ENCODE data around the gene RIMBP2. TPM values are rescaled to one million over a fixed set of nuclear protein-coding genes. Genes with fewer than 3 reads are reported as not detected.
"Not testable (repeated sequence)": the region's sequence is repeated elsewhere in the genome, so short reads cannot be mapped to it uniquely, and the experiment has no call there.

The RIMBP2 gene
- total RNA-seq, 1 donor from 2014 or later: 47.7 TPM

GRCh38 chr12:130587966-130588365 is 128.1 kb downstream of the RIMBP2 start:
- DNase-seq (ENCODE audit: low spot score in 2 of 2): no peak
- FAIRE-seq: no peak

GRCh38 chr12:130584475-130584874 is 131.6 kb downstream of the RIMBP2 start:
- not testable (repeated sequence) for DNase-seq (ENCODE audit: low spot score in 2 of 2)
- peak; percentile 33 for FAIRE-seq

- FAIRE-seq (no peak), DNase-seq (ENCODE audit: low spot score in 2 of 2) (no peak)
Observed at GRCh38 chr12:130583800-130584199, 132.3 kb downstream of the RIMBP2 start.

GRCh38 chr12:130583317-130583716 is 132.8 kb downstream of the RIMBP2 start:
- no peak for DNase-seq (ENCODE audit: low spot score in 2 of 2)
- no peak for FAIRE-seq

- DNase-seq (ENCODE audit: low spot score in 2 of 2): no peak
- FAIRE-seq: no peak
Observed at GRCh38 chr12:130582286-130582685, 133.8 kb downstream of the RIMBP2 start.

- no peak for DNase-seq (ENCODE audit: low spot score in 2 of 2)
- no peak for FAIRE-seq
Observed at GRCh38 chr12:130581782-130582181, 134.3 kb downstream of the RIMBP2 start.

GRCh38 chr12:130579231-130579630 is 136.9 kb downstream of the RIMBP2 start:
- FAIRE-seq (no peak), DNase-seq (ENCODE audit: low spot score in 2 of 2) (no peak)

GRCh38 chr12:130577351-130577750 is 138.7 kb downstream of the RIMBP2 start:
- FAIRE-seq: no peak

GRCh38 chr12:130576371-130576816 is 139.7 kb downstream of the RIMBP2 start:
- FAIRE-seq (no peak), DNase-seq (ENCODE audit: low spot score in 2 of 2) (no peak)

More at GRCh38 chr12:130577351-130577750, 138.7 kb downstream of the RIMBP2 start:
- no peak for DNase-seq (ENCODE audit: low spot score in 2 of 2)

- DNase-seq (ENCODE audit: low spot score in 2 of 2) (no peak), FAIRE-seq (no peak)
Observed at GRCh38 chr12:130574402-130574801, 141.7 kb downstream of the RIMBP2 start.

- FAIRE-seq: no peak
- DNase-seq (ENCODE audit: low spot score in 2 of 2): no peak
Observed at GRCh38 chr12:130573766-130574165, 142.3 kb downstream of the RIMBP2 start.

- DNase-seq (ENCODE audit: low spot score in 2 of 2) (no peak), FAIRE-seq (no peak)
Observed at GRCh38 chr12:130573235-130573634, 142.9 kb downstream of the RIMBP2 start.

GRCh38 chr12:130572553-130572952 is 143.5 kb downstream of the RIMBP2 start:
- FAIRE-seq (no peak), DNase-seq (ENCODE audit: low spot score in 2 of 2) (no peak)

- FAIRE-seq: no peak
Observed at GRCh38 chr12:130571734-130572133, 144.4 kb downstream of the RIMBP2 start.

GRCh38 chr12:130571089-130571488 is 145.0 kb downstream of the RIMBP2 start:
- no peak for FAIRE-seq
- DNase-seq (ENCODE audit: low spot score in 2 of 2): no peak

More at GRCh38 chr12:130571734-130572133, 144.4 kb downstream of the RIMBP2 start:
- no peak for DNase-seq (ENCODE audit: low spot score in 2 of 2)

- FAIRE-seq: no peak
- DNase-seq (ENCODE audit: low spot score in 2 of 2): no peak
Observed at GRCh38 chr12:130569521-130569920, 146.6 kb downstream of the RIMBP2 start.

- DNase-seq (ENCODE audit: low spot score in 2 of 2) (no peak), FAIRE-seq (no peak)
Observed at GRCh38 chr12:130568501-130568900, 147.6 kb downstream of the RIMBP2 start.

GRCh38 chr12:130568041-130568440 is 148.1 kb downstream of the RIMBP2 start:
- DNase-seq (ENCODE audit: low spot score in 2 of 2) (no peak), FAIRE-seq (no peak)

GRCh38 chr12:130566446-130567155 is 149.5 kb downstream of the RIMBP2 start:
- DNase-seq (ENCODE audit: low spot score in 2 of 2) (no peak), FAIRE-seq (no peak)

- DNase-seq (ENCODE audit: low spot score in 2 of 2) (no peak), FAIRE-seq (no peak)
Observed at GRCh38 chr12:130565189-130565588, 150.9 kb downstream of the RIMBP2 start.

GRCh38 chr12:130563323-130563722 is 152.8 kb downstream of the RIMBP2 start:
- DNase-seq (ENCODE audit: low spot score in 2 of 2): no peak
- no peak for FAIRE-seq

GRCh38 chr12:130562716-130563115 is 153.4 kb downstream of the RIMBP2 start:
- FAIRE-seq (no peak), DNase-seq (ENCODE audit: low spot score in 2 of 2) (no peak)

Data from frontal cortex (tissue), 4 donors.